AML-193 (cell line): ENCODE measurements around the gene C12orf75.
"Not testable (repeated sequence)": the region's sequence is repeated elsewhere in the genome, so short reads cannot be mapped to it uniquely, and the experiment has no call there.

ENCODE experiments used
- DNase-seq, 2 experiments: peaks; one replicate each; lab custom pipeline; 2025; lab: John Stamatoyannopoulos, UW

The C12orf75 gene

GRCh38 chr12:105310476-105311085 is 19.9 kb upstream of the C12orf75 start:
- DNase-seq: not testable (repeated sequence)

- not testable (repeated sequence) for DNase-seq
Observed at GRCh38 chr12:105311936-105312335, 18.6 kb upstream of the C12orf75 start.

- not testable (repeated sequence) for DNase-seq
Observed at GRCh38 chr12:105313755-105314154, 16.7 kb upstream of the C12orf75 start.

- no peak for DNase-seq
Observed at GRCh38 chr12:105315130-105315529, 15.4 kb upstream of the C12orf75 start.

GRCh38 chr12:105315726-105316125 is 14.8 kb upstream of the C12orf75 start:
- DNase-seq: no peak

- no peak for DNase-seq
Observed at GRCh38 chr12:105316931-105317852, 13.3 kb upstream of the C12orf75 start.

- no peak for DNase-seq
Observed at GRCh38 chr12:105317942-105318621, 12.4 kb upstream of the C12orf75 start.

- no peak for DNase-seq
Observed at GRCh38 chr12:105318651-105319483, 11.6 kb upstream of the C12orf75 start.

GRCh38 chr12:105319691-105320209 is 10.7 kb upstream of the C12orf75 start:
- DNase-seq: no peak

GRCh38 chr12:105321125-105321524 is 9.4 kb upstream of the C12orf75 start:
- no peak for DNase-seq

GRCh38 chr12:105322070-105322469 is 8.4 kb upstream of the C12orf75 start:
- no peak for DNase-seq

GRCh38 chr12:105324704-105325103 is 5.8 kb upstream of the C12orf75 start:
- no peak for DNase-seq

- DNase-seq: no peak
Observed at GRCh38 chr12:105325117-105325516, 5.4 kb upstream of the C12orf75 start.

- DNase-seq: no peak
Observed at GRCh38 chr12:105329926-105330282, 587 bp upstream of the C12orf75 start.

- DNase-seq: no peak
Observed at GRCh38 chr12:105330931-105331804, 677 bp downstream of the C12orf75 start.

- no peak for DNase-seq
Observed at GRCh38 chr12:105331805-105332251, 1.3 kb downstream of the C12orf75 start.

- DNase-seq: not testable (repeated sequence)
Observed at GRCh38 chr12:105332286-105332685, 1.8 kb downstream of the C12orf75 start.

- DNase-seq: no peak
Observed at GRCh38 chr12:105332925-105333324, 2.4 kb downstream of the C12orf75 start.

GRCh38 chr12:105334001-105334400 is 3.5 kb downstream of the C12orf75 start:
- DNase-seq: no peak

- no peak for DNase-seq
Observed at GRCh38 chr12:105334582-105334981, 4.1 kb downstream of the C12orf75 start.

- no peak for DNase-seq
Observed at GRCh38 chr12:105335856-105336255, 5.4 kb downstream of the C12orf75 start.
